GM19328 (cell line): ENCODE measurements around the gene TMTC2.

Experiments
- ATAC-seq: cut with Tn5 transposase; IDR thresholded peaks from one replicate; pipeline ENCODE4 v1.9.1; 2021; ENCODE audit warnings: mild to moderate bottlenecking, moderate library complexity; ENCODE audit not compliant: unreplicated experiment

TMTC2 gene

DNA sequence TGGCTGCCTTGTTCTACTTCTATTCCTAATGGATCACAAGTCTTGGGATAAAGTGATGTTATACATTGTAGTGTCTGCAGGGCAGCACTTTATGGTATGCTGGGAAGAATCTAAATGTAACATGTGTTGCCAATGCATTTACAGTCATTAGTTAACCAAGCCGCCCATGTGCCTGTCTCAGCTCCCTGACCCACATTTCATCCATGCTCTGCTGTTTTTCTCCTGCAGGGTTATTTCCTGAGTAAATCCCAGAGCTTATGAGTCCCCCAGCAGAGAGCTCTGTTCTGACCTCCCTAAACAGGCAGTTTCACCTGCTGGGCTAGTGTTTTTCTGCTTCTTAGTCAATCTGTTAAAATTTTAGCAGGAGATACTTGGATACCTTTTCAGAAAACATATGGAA lies 4.4 kb upstream of the TMTC2 start:
- no peak for ATAC-seq

DNA sequence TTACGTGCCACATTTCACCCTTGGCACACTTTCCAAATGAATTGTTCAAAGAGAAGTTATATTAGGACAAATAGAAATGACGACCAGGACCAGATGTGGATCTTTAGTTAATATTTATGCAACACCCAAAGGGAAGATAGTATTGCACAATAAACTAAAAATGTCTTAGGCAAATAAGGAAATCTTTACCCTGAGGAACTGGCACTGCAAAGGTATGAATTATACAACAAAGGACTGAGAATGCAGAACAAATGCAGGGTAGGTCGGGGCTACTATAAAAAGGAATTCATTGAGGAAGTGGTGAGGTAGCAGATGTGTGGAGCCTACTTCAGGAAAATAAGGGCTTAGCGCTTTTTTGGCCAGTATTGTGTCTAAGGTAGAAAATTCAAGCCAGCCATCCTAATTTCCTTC lies 3.9 kb upstream of the TMTC2 start:
- no peak for ATAC-seq

DNA sequence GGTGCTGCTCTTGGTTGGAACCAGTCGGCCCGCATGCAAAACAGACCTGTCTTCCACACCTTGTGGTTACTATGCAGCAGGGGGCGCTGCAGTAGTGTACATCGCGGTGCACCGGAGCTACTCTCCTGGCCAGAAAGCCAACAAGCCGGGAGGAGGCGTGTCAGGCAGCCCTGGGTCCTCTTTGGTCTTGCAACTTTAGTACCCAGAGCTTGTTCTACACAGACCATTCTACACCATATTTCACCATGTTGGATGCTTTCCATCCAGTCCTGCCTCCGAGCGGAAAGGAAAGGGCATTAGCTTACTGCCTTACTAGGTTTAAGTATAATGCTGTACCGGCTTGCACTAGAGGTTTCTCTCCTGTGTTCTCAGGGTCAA lies 927 bp upstream of the TMTC2 start:
- ATAC-seq, result peak; percentile 53

DNA sequence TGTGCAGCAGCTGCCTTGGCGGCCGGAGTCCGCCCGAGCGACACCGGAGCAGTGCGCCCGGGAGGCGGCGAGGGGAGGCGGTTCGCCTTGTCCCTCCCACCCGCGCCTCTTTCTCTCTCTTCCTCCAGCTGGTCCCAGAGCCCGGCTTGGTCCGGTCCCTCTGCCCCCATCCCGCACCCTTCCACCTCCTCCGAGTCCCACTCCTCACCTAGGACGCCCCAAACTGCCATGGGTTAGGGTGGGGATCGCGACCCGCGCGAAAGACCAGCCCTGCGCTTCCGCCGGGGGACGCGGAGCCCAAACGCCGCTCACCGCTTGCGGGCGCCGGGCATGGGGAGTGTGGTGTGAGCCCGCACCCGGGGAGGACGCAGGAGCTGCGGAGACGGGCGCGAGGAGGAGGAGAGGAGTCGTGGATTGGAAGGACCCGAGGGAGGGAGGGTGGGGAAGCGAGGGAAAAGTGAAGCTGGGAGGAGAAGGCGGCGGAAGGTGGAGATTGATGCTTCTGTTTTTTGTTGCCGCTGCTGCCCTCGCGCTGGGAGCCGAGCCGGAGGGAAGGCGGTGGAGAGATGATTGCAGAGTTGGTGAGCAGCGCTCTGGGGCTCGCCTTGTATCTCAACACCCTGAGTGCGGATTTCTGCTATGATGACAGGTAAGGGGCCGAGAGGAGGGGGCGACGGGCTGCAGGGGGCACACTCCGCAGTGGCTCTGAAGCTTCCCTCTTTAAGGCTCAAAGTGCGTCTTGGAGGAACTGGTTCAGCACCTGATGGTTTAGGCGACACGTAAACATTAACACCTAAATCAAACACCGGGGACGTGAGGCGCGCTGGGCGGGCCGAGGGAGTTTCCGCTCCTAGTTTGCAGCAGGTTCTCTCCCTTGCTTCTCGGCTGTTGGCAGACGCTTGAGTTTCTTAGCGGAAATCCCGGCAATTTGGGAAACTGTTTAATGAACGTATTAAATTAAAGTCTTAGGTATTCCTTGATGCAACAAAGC lies 610 bp downstream of the TMTC2 start:
- peak; percentile 37 for ATAC-seq

DNA sequence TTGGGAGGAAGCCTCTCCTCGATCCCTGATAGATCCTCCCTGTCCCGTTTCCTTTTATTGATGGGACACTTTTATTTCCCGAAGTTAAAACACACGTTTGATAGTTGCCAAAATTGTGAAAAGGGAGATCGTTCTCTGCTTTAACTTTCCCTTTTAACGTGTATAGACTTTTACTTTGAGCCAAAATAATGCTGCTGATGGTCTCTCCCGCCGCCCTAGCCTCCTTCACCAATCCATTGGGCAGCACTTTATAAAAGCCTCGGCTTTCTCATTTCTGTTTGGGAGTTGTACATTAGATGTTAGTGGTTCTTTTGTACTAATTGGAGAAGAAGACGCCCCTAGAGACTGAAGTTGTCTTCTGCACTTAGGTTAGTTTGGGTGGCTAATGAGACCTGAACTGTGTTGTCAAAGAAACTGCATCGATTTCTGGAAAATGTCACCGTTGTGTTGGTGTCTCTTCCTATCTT lies 1.4 kb downstream of the TMTC2 start:
- ATAC-seq, result no peak

DNA sequence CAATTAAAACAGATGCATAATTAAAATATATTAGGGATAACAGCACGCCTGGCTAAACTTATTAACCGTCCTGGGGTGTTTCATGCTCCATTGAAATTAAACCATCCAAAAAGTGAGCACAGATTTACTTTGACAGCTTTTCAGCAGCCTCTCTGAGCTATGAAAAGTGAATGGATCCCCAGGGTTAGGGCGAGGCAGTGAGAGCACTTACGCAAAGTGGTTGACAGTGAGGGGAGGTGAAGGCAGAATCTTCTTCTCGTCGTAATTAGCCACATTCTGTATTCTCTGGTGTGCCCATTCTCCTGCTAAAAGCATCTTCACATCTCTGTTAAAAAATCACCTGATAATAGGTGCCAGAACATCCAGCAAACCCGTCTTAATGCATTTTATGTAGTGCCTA lies 1.9 kb downstream of the TMTC2 start:
- ATAC-seq, result no peak

DNA sequence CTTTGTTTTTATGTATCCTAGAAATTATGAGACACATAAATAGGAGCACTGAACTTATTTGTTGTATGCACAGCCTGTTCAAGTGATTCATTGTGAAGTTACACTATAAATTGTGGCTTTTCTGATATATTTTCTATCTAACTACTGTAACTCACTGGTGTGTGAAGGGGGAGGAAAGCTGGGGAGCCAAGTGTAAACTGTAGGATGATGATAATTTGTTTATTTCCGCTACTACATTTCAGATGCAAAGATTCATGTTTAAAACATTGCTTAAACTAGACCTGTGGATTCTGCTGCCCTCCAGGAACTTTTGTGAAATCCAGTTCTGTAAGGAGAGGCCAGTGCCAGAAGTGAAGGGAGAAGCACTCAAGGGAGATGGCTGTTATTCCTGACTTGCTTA lies 3.3 kb downstream of the TMTC2 start:
- ATAC-seq, result no peak

DNA sequence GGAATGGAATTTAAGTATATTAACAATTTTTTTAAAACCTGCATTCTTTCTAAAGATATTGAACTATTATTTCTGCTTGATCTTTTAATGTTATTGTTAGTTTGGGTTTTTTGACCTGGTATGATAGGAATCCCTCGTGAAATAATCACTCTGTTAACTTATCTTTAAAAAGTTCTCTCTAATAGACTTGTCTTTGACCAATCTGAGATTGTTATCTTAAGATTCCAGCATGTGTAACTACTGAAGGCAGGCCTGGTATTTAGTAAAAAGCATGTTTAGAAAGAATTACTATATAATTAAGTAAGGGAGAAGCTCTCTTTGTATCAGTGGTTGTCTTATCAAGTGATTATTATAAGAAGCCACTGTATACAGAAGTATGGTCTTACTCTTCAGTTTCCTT lies 4.8 kb downstream of the TMTC2 start:
- no peak for ATAC-seq

DNA sequence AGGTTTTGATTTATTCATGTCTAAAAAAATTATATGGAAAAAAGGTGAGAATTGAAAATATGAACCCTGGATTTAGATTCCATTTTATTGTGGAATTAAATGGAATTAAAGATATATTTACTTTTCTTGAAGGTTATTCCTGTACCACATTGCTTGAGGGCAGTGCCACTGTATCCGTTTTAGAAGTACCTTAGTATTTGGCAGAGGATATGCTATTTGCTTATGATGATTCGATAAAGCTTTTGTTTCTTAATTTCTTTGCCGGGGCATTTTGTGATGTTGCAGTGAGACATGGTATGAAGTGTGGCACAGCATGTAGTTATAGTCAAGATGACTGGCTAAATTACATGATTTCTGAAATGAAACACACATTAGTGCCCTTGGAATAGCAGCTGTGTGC lies 7.6 kb downstream of the TMTC2 start:
- no peak for ATAC-seq

DNA sequence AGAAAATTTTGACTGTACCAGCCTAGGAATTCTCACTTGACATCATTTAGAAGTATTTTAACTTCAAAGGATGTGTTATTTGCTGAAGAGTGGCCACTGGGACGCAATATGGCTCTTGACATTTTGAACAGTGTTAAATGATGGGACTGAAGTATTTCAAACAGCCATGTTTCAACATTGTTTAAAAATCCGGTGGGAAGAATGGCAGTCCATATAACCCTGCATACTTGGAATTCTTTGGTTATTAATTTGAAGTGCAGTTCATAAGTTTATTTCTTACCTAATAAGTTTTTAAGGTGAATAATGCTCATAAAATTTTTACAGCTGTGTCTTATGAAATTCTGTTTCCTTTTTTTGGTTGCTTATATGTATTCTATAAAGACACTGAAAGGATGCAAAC lies 8.3 kb downstream of the TMTC2 start:
- no peak for ATAC-seq

DNA sequence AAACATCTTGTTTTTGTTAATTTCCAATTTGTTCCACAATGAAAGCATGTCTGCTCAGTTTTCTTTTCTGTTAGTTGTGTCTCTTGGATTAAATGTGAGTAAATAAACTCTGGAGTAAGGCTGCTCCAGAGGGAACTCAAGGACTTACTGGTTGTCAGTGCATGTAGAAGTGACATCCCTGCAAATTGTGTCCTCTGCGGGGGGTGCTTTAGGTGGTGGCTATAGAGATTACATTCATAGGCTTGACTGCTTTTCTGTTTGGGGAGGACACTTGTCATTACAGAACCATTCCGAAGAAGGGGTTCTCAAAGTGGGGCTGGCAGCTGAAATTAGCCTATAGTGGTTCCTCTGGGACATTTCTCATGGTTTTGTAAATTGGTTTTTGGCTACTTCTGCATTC lies 8.8 kb downstream of the TMTC2 start:
- no peak for ATAC-seq

DNA sequence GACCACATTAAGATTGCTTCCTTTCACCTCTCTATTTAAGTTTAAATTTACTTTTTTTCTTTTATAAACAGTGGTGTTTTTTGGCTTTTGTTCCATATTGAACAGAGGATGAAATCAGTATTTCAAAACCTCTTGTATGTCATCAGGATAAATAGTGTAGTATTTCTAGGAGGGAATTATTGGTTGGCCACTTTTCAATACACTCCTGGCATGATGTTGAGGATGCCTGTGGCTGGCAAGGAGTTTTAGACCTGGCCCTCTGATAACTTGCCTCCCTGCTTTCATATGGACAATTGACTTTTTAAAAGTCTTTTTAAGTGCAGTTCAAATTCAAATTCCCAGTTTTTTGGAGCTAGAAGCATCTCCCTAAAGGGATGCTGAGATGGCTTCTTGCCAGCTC lies 9.8 kb downstream of the TMTC2 start:
- no peak for ATAC-seq

DNA sequence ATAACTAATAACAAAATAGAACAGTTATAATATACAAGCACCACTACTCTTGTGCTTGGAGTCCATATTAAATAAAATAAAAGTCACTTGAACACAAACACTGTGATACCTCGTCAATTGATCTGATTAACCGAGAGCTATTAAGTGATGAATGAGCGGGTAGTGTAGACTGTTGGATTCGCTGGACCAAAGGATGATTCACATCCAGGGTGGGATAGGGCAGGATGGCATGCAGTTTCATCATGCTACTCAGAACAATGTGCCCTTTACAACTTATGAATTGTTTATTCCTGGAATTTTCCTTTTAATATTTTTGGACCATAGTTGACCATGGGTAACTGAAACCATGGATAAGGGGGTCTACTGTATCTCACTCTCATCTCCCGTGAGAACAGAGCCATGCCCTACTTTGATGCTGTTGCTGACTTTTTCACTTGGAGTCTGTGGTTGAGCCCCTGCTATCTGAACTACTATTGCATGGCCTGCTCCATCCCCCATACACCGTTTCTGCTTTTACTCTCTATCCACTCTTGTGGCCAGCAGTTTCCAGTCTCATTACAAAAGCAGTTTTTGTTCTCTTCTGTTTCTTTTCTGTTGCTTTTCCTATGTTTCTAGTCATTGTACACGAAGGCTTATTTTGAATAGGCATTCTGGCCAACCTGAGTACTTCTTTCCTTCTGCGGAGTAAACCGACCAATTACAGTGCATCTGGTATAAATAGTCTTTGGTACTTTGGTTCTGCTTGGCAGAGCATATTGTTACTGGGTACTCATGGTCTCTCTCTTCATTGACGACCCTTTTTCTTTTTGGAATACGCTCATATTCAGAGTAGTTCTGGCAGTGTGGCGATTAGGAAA lies 12.2 kb downstream of the TMTC2 start:
- ATAC-seq, result no peak

DNA sequence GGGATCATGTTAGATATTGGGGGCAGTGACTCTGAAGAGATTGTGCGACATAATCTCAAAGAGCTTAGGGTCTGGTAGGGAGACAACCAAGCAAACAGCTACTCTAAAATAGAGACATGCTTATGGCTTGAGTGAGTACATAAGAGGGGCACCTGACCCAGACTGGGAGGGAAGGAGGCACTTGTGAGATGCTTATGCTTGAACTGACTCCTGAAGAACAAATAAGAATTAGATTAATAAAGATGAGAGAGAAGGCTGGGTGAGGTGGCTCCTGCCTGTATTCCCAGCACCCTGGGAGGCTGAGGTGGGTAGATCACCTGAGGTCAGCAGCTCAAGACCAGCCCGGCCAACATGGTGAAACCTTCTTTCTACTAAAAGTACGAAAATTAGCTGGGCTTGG lies 19.1 kb downstream of the TMTC2 start:
- ATAC-seq, result no peak

DNA sequence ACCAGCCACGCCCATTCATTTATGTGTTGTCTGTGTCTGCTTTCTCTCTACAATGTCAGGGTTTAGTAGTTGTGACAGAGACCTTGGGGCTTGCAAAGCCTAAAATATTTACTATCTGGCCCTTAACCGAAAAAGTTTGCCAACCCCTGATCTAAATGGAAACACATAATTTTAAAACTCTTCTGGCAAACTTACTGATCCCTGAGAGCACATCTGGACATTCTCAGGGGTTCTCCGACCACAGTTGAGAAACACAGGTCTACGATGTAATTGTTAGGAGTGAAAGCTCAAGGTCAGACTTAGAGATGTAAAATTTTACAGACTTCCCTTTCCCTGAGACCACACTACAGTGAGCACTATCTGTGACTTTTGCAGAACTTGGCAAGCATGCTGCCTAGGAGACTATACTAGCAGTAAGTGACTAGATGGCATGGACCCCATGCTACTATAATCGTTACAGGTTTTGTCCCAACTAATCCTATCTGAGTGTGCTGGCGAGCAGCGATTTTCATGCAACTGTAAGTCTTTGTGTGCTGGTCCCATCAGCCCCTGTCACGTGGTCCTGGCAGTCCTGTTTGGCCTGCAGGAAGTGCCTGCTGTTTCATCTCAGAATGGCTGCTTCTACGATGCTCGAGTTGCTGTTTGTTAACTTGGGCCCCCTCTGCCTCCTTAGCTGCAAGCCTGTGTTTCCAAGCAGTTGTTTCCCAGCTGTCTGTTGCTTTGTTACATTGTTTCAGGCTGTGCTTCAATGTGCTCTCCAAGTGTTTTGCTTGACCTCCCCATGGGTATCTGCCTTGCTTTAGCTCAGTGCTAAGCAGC lies 21.6 kb downstream of the TMTC2 start:
- ATAC-seq, result no peak

DNA sequence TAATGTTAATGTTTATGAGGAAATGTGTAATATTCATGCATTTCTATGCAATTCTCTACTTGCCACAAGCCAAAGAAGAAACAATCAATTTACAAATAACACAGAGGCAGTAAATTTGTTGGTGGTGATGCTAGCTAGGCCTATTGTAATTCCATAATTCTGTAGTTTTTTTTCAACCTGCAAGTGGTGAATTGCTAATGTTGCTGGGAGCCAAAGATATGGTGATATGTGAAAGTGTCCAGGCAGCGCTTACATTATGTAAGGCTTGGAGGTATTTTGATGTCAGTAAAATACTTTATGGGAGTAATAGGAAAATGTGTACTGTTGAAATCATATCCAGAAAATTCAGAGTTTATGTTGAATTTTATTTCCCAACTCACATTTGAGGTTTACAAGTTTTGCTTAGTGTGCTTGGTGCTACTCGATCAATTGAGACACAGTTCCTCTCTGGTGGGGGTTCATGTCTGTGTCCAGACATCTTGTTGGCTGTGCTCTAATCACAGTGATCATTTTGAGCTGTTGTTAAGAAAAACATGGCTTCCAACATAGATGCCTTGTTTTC lies 23.2 kb downstream of the TMTC2 start:
- no peak for ATAC-seq

DNA sequence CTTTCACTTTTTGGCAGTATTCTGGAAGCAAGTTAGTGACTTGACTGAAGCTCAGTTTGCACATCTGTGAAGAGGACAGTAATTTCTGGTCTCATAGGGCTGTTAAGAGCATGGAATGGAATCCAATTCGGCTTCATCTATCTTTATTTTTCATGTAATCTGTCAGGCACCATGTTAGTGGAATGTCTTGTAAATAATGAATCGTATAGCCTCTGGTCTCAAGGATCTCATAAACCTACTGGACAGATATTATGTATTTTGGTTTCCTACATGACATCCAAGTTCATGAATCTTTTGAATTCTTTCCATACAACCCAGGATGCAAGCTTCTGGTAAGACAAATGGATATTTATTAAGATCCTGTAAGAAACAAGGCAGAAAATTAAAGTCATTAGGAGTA lies 24.0 kb downstream of the TMTC2 start:
- ATAC-seq, result no peak

DNA sequence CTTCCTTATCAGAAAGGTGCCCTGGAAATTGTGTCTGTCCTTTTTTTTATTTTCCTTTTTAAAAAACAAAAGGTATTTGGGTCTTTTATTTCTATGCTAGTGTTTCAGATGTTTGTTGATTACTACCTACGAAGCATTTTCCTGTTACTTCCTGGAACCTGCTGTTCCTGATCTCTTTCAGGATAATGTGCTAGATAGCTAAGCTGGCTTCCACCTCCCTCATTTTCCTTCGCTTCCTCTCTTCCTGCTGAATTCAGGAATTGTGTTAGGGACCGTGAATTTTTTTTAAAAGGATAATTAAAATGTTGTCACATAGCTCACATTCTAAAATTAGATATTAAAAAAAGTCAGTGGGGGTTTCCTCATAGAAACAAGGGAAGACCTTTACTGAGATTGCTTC lies 27.7 kb downstream of the TMTC2 start:
- no peak for ATAC-seq

DNA sequence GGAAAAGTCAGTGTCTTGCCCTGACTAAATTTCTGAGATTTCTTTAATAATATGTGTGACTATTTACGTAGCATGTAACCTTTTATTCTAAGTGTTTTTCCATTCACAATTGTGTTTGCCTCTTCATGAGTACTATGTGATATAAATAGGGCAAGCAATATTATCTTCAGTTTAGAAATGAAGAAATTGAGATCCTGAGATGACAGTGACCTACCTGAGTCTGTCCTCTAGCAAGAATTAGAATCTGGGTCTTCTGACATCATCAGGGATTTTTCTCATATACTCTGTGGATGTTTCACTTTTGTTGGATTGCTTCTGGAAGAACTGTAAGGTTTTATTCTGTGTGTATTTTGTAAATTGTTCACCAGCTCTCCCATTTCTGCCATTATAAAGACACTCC lies 35.0 kb downstream of the TMTC2 start:
- no peak for ATAC-seq

DNA sequence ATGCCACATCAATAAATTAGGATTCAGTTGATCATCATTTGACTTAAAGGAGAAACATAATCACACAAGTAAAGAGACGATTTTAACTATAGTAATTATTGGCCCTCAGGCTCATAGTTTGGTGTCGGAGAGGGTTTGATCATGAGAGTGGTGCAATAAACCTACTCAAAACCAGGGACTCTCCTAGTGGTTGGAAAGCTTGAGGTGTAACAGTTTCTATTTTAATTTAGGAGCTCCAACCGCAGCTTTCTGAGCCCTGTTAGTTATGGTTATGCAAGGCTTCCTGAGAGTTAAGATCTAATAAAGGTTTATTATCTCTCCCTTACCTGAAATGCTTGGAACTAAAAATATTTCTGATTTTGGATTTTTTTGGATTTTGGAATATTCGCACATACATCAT lies 36.4 kb downstream of the TMTC2 start:
- ATAC-seq, result no peak

DNA sequence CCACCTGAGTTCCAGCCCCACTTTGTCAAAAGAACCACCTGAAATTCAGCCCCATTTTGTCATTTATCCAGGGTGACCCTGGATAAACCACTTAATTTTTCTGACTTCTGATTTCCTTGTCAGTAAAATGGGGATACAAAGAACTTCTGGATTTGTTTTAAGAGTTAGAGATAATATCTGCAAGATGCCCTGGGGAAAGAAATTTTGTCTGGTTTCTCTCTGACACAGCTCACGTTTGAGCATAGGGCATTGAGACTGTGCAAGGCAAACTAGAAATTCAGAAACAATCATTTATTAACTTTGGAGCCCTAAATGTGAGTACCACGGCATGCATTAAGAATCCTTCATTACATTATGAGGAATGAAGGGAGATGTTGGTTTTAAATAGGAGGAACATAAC lies 37.2 kb downstream of the TMTC2 start:
- ATAC-seq, result no peak
